ENCODE results near the gene DMRT2.

The DMRT2 gene

GRCh38 chr9:1044643-1045042, 5.5 kb upstream of the DMRT2 start:
- no peak for TF ChIP-seq CTCF (IDR thresholded peaks at IDR 0.05; ENCODE audit: low read depth, low read length)
- peak in 1 of 2 donors; percentile 12 for DNase-seq (ENCODE audit: low read depth in 2 of 2)
- no peak overlapping the region for H3K4me3 ChIP-seq (replicated peaks in 1 of 2; ENCODE audit: low read depth in 2 of 2, low read length in 2 of 2)

- TF ChIP-seq CTCF (IDR thresholded peaks at IDR 0.05; ENCODE audit: low read depth, low read length), result no peak
- DNase-seq (ENCODE audit: low read depth in 2 of 2), result no peak
- H3K4me3 ChIP-seq (replicated peaks in 1 of 2; ENCODE audit: low read depth in 2 of 2, low read length in 2 of 2), result no peak overlapping the region
These were observed 3.3 kb upstream of the DMRT2 start for GRCh38 chr9:1046639-1047572.

GRCh38 chr9:1047591-1048230, 2.4 kb upstream of the DMRT2 start:
- TF ChIP-seq CTCF (IDR thresholded peaks at IDR 0.05; ENCODE audit: low read depth, low read length), result no peak
- peak; percentile 8 to 14 for DNase-seq (ENCODE audit: low read depth in 2 of 2)
- H3K4me3 ChIP-seq (replicated peaks in 1 of 2; ENCODE audit: low read depth in 2 of 2, low read length in 2 of 2), result peak overlapping the region; percentile 34 to 43

GRCh38 chr9:1048231-1048619, 1.9 kb upstream of the DMRT2 start:
- DNase-seq (ENCODE audit: low read depth in 2 of 2), result no peak

GRCh38 chr9:1048811-1049210, 1.3 kb upstream of the DMRT2 start:
- no peak for TF ChIP-seq CTCF (IDR thresholded peaks at IDR 0.05; ENCODE audit: low read depth, low read length)
- H3K4me3 ChIP-seq (replicated peaks in 1 of 2; ENCODE audit: low read depth in 2 of 2, low read length in 2 of 2), result no peak overlapping the region
- DNase-seq (ENCODE audit: low read depth in 2 of 2), result no peak

More at GRCh38 chr9:1048231-1048619, 1.9 kb upstream of the DMRT2 start:
- TF ChIP-seq CTCF (IDR thresholded peaks at IDR 0.05; ENCODE audit: low read depth, low read length), result no peak
- peak overlapping the region; percentile 34 to 43 for H3K4me3 ChIP-seq (replicated peaks in 1 of 2; ENCODE audit: low read depth in 2 of 2, low read length in 2 of 2)

GRCh38 chr9:1049641-1050040, 516 bp upstream of the DMRT2 start:
- H3K4me3 ChIP-seq (replicated peaks in 1 of 2; ENCODE audit: low read depth in 2 of 2, low read length in 2 of 2), result no peak overlapping the region
- DNase-seq (ENCODE audit: low read depth in 2 of 2), result no peak

More at GRCh38 chr9:1049641-1050040, 516 bp upstream of the DMRT2 start:
- TF ChIP-seq CTCF (IDR thresholded peaks at IDR 0.05; ENCODE audit: low read depth, low read length), result no peak

All from cardiac fibroblast (primary cell).